NT2/D1 (cell line): ENCODE measurements around the gene KRTAP26-1.

Source experiments
- SUZ12 ChIP-seq: IDR thresholded peaks from 2 replicates; pipeline ENCODE4 v1.6.1; 2011; ENCODE audit not compliant: insufficient read length, insufficient read depth; ENCODE audit errors: extremely low read depth
- ZNF274 ChIP-seq: IDR thresholded peaks from 2 replicates; pipeline ENCODE4 v1.6.1; 2011; ENCODE audit warnings: mild to moderate bottlenecking, low read depth, low read length

DNA sequence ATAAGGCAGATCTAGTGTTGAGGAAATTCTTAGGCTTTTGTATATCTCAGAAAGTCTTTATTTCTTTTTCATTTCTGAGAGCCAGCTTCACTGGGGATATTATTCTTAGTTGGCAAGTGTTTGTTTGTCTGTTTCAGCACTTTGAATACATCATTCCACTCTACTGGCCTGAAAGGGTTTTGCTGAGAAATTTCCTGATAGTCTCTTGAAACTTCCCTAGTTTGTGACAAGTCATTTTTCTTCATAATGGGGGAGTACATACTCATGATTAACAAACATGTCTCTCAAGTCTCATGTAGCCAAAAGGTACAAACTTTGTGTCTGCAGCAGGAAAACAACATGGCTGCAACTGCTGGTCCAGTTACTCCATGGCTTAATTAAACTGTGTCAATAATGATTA lies 6.3 kb upstream of the KRTAP26-1 start:
- TF ChIP-seq SUZ12 (no peak), ZNF274 (no peak)
